H9 (cell line): ENCODE results near the gene ARFGAP1. TPM values are rescaled to one million over a fixed set of nuclear protein-coding genes. Genes with fewer than 3 reads are reported as not detected.
A peak's percentile ranks its signal among the peaks of the same experiment; 100 is the strongest.

Experiments
- DNase-seq: peaks from one replicate; pipeline ENCODE4 v3.0.0-alpha.2; 2017
- H2AFZ ChIP-seq: one replicate; pipeline ENCODE4 v1.6.1; 2013; ENCODE audit warnings: mild to moderate bottlenecking, low read length, control low read depth, moderate library complexity
- H2AK5ac ChIP-seq: 2 replicates; pipeline ENCODE4 v1.6.1; 2013; ENCODE audit warnings: low read length, control low read depth, mixed read lengths; ENCODE audit not compliant: insufficient read length
- H2BK120ac ChIP-seq: one replicate; pipeline ENCODE4 v1.6.1; 2013; ENCODE audit warnings: low read depth, mild to moderate bottlenecking, low read length, control low read depth, inconsistent platforms; ENCODE audit not compliant: poor library complexity, severe bottlenecking
- H2BK12ac ChIP-seq: 2 replicates; pipeline ENCODE4 v1.6.1; 2013; ENCODE audit warnings: low read length, control low read depth, mixed read lengths, low read depth; ENCODE audit not compliant: insufficient read length
- H2BK15ac ChIP-seq: 2 replicates; pipeline ENCODE4 v1.6.1; 2013; ENCODE audit warnings: low read depth, low read length, control low read depth
- H2BK20ac ChIP-seq: one replicate; pipeline ENCODE4 v1.6.1; 2013; ENCODE audit warnings: low read depth, mild to moderate bottlenecking, low read length, control low read depth, inconsistent platforms; ENCODE audit not compliant: poor library complexity, severe bottlenecking
- H2BK5ac ChIP-seq: 2 replicates; pipeline ENCODE4 v1.6.1; 2013; ENCODE audit warnings: low read length, control low read depth, mixed read lengths; ENCODE audit not compliant: insufficient read length
- H3K14ac ChIP-seq: 2 replicates; pipeline ENCODE4 v1.6.1; 2013; ENCODE audit warnings: low read length, control low read depth; ENCODE audit not compliant: insufficient read depth
- H3K18ac ChIP-seq: 2 replicates; pipeline ENCODE4 v1.6.1; 2013; ENCODE audit warnings: low read depth, mild to moderate bottlenecking, mixed read lengths, low read length, control low read depth; ENCODE audit not compliant: insufficient read length
- H3K23ac ChIP-seq: 2 replicates; pipeline ENCODE4 v1.6.1; 2013; ENCODE audit warnings: low read length, control low read depth, mixed read lengths, low read depth; ENCODE audit not compliant: insufficient read length
- H3K23me2 ChIP-seq: 2 replicates; pipeline ENCODE4 v1.6.1; 2013; ENCODE audit warnings: low read depth, mild to moderate bottlenecking, mixed read lengths, low read length, control low read depth; ENCODE audit not compliant: insufficient read length, poor library complexity, severe bottlenecking
- H3K27ac ChIP-seq: 2 replicates; pipeline ENCODE4 v1.5.1; 2013; ENCODE audit warnings: low read length, control low read depth, mixed read lengths, low read depth; ENCODE audit not compliant: insufficient read length
- H3K27me3 ChIP-seq: 2 replicates; pipeline ENCODE4 v1.6.1; 2013; ENCODE audit warnings: low read length, control low read depth, inconsistent platforms; ENCODE audit not compliant: insufficient read depth
- H3K4ac ChIP-seq: 2 replicates; pipeline ENCODE4 v1.6.1; 2013; ENCODE audit warnings: low read depth, mild to moderate bottlenecking, control low read depth, inconsistent platforms, low read length, moderate library complexity
- H3K4me1 ChIP-seq: 2 replicates; pipeline ENCODE4 v1.6.1; 2013; ENCODE audit warnings: low read length, control low read depth, inconsistent platforms; ENCODE audit not compliant: insufficient read depth
- H3K4me2 ChIP-seq: 2 replicates; pipeline ENCODE4 v1.6.1; 2013; ENCODE audit warnings: low read length, control low read depth, mixed read lengths; ENCODE audit not compliant: insufficient read length, insufficient read depth
- H3K56ac ChIP-seq: 2 replicates; pipeline ENCODE4 v1.6.1; 2013; ENCODE audit warnings: low read depth, mild to moderate bottlenecking, mixed read lengths, low read length, control low read depth; ENCODE audit not compliant: insufficient read length
- H3K79me1 ChIP-seq: 2 replicates; pipeline ENCODE4 v1.6.1; 2013; ENCODE audit warnings: low read depth, mild to moderate bottlenecking, moderate library complexity, low read length, control low read depth, inconsistent platforms; ENCODE audit not compliant: insufficient read depth, poor library complexity, severe bottlenecking
- H3K79me2 ChIP-seq: 2 replicates; pipeline ENCODE4 v1.6.1; 2013; ENCODE audit warnings: low read length, control low read depth, inconsistent platforms; ENCODE audit not compliant: insufficient read depth
- H3K9ac ChIP-seq: 2 replicates; pipeline ENCODE4 v1.6.1; 2013; ENCODE audit warnings: low read length, control low read depth, mixed read lengths; ENCODE audit not compliant: insufficient read length; ENCODE audit errors: extremely low read depth
- H3K9me3 ChIP-seq: one replicate; pipeline ENCODE4 v1.6.1; 2013; ENCODE audit warnings: low read depth, low read length, inconsistent platforms; ENCODE audit not compliant: control insufficient read depth
- H3T11ph ChIP-seq: one replicate; pipeline ENCODE4 v1.6.1; 2013; ENCODE audit warnings: mild to moderate bottlenecking, low read length, control low read depth, inconsistent platforms
- H4K20me1 ChIP-seq: one replicate; pipeline ENCODE4 v1.6.1; 2013; ENCODE audit not compliant: control insufficient read depth, insufficient read length, insufficient read depth
- H4K5ac ChIP-seq: 2 replicates; pipeline ENCODE4 v1.6.1; 2013; ENCODE audit warnings: low read depth, mild to moderate bottlenecking, mixed read lengths, low read length, control low read depth; ENCODE audit not compliant: insufficient read length
- H4K8ac ChIP-seq: replicated peaks from 2 replicates; pipeline ENCODE4 v1.6.1; 2013; ENCODE audit warnings: low read length, control low read depth, mixed read lengths, low read depth; ENCODE audit not compliant: insufficient read length
- H4K91ac ChIP-seq: 2 replicates; pipeline ENCODE4 v1.6.1; 2013; ENCODE audit warnings: low read depth, mild to moderate bottlenecking, moderate library complexity, mixed read lengths, low read length, control low read depth; ENCODE audit not compliant: insufficient read length
- H3K27ac Mint-ChIP-seq, 3 experiments: 2 replicates in 2 of 3; 3 replicates in 1 of 3; pipeline ENCODE4 v1.8.0; 2020 to 2021; ENCODE audit warnings: mixed read lengths in 3 of 3, mild to moderate bottlenecking in 1 of 3, moderate library complexity in 1 of 3
- H3K27me3 Mint-ChIP-seq: 2 replicates; pipeline ENCODE4 v1.8.0; 2021; ENCODE audit warnings: low read depth, mild to moderate bottlenecking, moderate library complexity, mixed read lengths
- H3K36me3 Mint-ChIP-seq, 3 experiments: 2 replicates in 2 of 3; 3 replicates in 1 of 3; pipeline ENCODE4 v1.8.0; 2020 to 2021; ENCODE audit warnings: low read depth in 3 of 3, mixed read lengths in 3 of 3; ENCODE audit not compliant: insufficient read depth in 1 of 3
- H3K4me1 Mint-ChIP-seq, 2 experiments: 2 replicates each; pipeline ENCODE4 v1.8.0; 2020; ENCODE audit warnings: mixed read lengths in 2 of 2
- H3K4me3 Mint-ChIP-seq, 2 experiments: 2 replicates in 1 of 2; 3 replicates in 1 of 2; pipeline ENCODE4 v1.8.0; 2020 to 2021; ENCODE audit warnings: mild to moderate bottlenecking in 2 of 2, mixed read lengths in 2 of 2, moderate library complexity in 1 of 2
- H3K9me3 Mint-ChIP-seq, 2 experiments: 2 replicates in 1 of 2; 3 replicates in 1 of 2; pipeline ENCODE4 v1.8.0; 2020; ENCODE audit warnings: mild to moderate bottlenecking in 2 of 2, mixed read lengths in 2 of 2, moderate library complexity in 1 of 2
- WGBS: extraction: QIAGEN DNeasy Blood & Tissue Kit; methylation state at CpG from one replicate; pipeline ENCODE4 v1.1.7; 2013; ENCODE audit warnings: missing lambda C conversion rate, low lambda C conversion rate, mixed read lengths; ENCODE audit not compliant: insufficient read length; ENCODE audit errors: extremely low coverage; 5-methylcytosine and 5-hydroxymethylcytosine counted together
- total RNA-seq: library from RNA; stranded (reverse); gene quantifications from 2 replicates; pipeline ENCODE4 v1.2.1, GENCODE V29; 2021
- TF ChIP-seq, protein P1 (sequence below): fragments of 200-600 bp; sonication (generic); conservative IDR thresholded peaks from 3 replicates; pipeline ENCODE4 v1.8.0; 2021; ENCODE audit warnings: antibody characterized with exemption, mild to moderate bottlenecking

The ARFGAP1 gene
- total RNA-seq, 1 experiment from 2014 or later = 114 TPM

DNA sequence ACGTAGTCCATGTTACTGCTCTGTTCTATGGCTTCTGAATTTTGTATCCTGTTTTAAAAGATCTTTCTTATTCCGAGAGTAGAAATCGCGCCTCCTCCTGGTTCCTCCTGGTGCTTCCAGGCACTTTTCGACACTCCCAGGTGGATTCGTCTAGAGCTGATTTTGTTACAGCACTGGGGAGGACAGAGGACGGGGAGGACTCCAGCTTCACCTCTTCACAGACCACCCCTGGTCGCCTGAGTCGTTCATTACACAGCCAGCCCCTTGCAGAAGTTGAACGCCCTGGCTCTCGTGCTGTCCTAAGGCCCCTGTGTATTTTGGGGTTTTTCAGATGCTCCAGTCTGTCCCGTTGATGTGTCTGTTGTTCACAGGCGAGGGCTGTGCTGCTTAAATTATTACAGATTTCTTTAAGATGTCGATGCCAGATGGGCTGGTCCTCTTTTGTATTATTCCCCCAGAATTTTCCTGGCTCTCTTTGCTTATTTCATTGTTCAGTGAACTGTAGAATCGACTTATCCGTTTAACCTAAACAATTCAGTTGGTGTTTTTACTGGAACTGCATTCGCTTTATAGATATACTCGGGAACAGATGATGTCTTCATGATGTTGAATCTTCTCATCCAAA lies 50.9 kb downstream of the ARFGAP1 start:
- Histone ChIP-seq H2BK20ac (no peak overlapping the region), H2BK15ac (no peak overlapping the region), H3K4me1 (no peaks in the 10 kb centered on the region), H4K20me1 (no peaks in the 10 kb centered on the region), H3K23ac (no peak overlapping the region), H2BK12ac (no peak overlapping the region), H3K79me2 (no peaks in the 10 kb centered on the region), H2AK5ac (no peak overlapping the region), H3K9ac (no peak overlapping the region), H3K23me2 (no peaks in the 10 kb centered on the region), H3K14ac (no peak overlapping the region), H4K5ac (no peak overlapping the region), H3K79me1 (no peaks in the 10 kb centered on the region), H2AFZ (no peak overlapping the region), H3K56ac (no peak overlapping the region), H4K8ac (no peak overlapping the region), H2BK5ac (no peak overlapping the region), H3T11ph (no peak overlapping the region), H3K4ac (no peak overlapping the region), H2BK120ac (no peak overlapping the region), H3K4me2 (no peak overlapping the region), H3K27me3 (no peaks in the 10 kb centered on the region), H3K18ac (no peak overlapping the region), H3K9me3 (no peaks in the 10 kb centered on the region), H3K27ac (no peak overlapping the region), H4K91ac (no peak overlapping the region)
- Mint-ChIP-seq H3K27me3 (peaks cover 6% of the 10 kb centered on the region; the same call in 1 of the 2 replicates), H3K4me1 (peaks cover 0 to 10% of the 10 kb centered on the region in 2 experiments; a peak in 2 of 4 replicates), H3K9me3 (no peaks in the 10 kb centered on the region), H3K36me3 (no peaks in the 10 kb centered on the region), H3K4me3 (no peak overlapping the region), H3K27ac (peak overlapping the region in 1 of 3 experiments; percentile 3; a peak in 1 of 7 replicates)
- no peak for DNase-seq
- WGBS = no CpG with 5 or more reads among the region's 18 CpGs
- TF ChIP-seq, protein P1, sequence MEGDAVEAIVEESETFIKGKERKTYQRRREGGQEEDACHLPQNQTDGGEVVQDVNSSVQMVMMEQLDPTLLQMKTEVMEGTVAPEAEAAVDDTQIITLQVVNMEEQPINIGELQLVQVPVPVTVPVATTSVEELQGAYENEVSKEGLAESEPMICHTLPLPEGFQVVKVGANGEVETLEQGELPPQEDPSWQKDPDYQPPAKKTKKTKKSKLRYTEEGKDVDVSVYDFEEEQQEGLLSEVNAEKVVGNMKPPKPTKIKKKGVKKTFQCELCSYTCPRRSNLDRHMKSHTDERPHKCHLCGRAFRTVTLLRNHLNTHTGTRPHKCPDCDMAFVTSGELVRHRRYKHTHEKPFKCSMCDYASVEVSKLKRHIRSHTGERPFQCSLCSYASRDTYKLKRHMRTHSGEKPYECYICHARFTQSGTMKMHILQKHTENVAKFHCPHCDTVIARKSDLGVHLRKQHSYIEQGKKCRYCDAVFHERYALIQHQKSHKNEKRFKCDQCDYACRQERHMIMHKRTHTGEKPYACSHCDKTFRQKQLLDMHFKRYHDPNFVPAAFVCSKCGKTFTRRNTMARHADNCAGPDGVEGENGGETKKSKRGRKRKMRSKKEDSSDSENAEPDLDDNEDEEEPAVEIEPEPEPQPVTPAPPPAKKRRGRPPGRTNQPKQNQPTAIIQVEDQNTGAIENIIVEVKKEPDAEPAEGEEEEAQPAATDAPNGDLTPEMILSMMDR = peak; percentile 43
